Measurements from ENCODE around the gene OR2T10. TPM values are rescaled to one million over a fixed set of nuclear protein-coding genes. Genes with fewer than 3 reads are reported as not detected.
"Not testable (repeated sequence)": the region's sequence is repeated elsewhere in the genome, so short reads cannot be mapped to it uniquely, and the experiment has no call there.

Gene OR2T10
- total RNA-seq, 1 donor from 2014 or later: not detected

DNA sequence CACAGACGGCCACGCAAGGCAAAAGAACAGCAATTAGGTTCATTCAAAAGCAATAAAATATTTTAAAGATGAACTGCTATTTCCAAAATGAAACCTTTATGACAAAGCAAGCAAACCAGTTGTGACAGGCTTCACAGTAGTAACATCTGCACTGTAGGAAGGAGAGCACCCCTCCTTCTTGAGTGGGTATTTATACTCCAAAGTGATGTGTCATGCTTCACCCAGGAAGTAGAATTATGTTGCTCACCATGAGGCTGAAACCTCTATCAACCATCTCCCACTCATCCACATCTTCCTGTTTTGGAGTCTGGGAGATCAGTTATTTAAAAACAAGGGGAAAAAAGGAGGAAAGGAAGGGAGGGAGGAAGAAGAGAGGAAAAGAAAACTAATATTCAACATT lies 885 bp downstream of the OR2T10 start:
- DNase-seq (ENCODE audit: low spot score): no peak

- no peak for DNase-seq (ENCODE audit: low spot score)
These were observed 4.3 kb downstream of the OR2T10 start for GRCh38 chr1:248593226-248593625.

GRCh38 chr1:248592655-248593054 lies 4.8 kb downstream of the OR2T10 start:
- no peak for DNase-seq (ENCODE audit: low spot score)

- DNase-seq (ENCODE audit: low spot score): no peak
These were observed 7.4 kb downstream of the OR2T10 start for GRCh38 chr1:248590055-248590454.

- no peak for DNase-seq (ENCODE audit: low spot score)
These were observed 8.2 kb downstream of the OR2T10 start for GRCh38 chr1:248589334-248589733.

DNA sequence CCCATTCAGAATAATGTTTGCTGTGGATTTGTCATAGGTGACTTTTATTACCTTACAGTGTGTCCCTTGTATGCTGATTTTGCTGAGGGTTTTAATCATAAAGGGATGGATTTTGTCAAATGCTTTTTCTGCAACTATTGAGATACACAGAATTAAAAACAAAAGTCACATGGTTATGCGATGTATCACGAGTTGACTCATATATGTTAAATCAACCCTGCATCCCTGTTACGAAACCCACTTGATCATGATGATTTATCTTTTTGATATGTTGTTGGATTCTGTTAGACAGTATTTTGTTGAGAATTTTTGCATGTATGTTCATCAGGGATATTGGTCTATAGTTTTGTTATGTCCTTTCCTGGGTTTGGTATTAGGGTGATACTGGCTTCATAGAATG lies 12.2 kb downstream of the OR2T10 start:
- no peak for DNase-seq (ENCODE audit: low spot score)

GRCh38 chr1:248576260-248576980 lies 21.1 kb downstream of the OR2T10 start:
- no peak for DNase-seq (ENCODE audit: low spot score)

- not testable (repeated sequence) for DNase-seq (ENCODE audit: low spot score)
These were observed 22.8 kb downstream of the OR2T10 start, which contains the start of gene OR2T34 for GRCh38 chr1:248574657-248575056. Gene OR2T34 (minus strand): TSS chr1:248574757. CDS start chr1:248574757, 0 bp downstream.

DNA sequence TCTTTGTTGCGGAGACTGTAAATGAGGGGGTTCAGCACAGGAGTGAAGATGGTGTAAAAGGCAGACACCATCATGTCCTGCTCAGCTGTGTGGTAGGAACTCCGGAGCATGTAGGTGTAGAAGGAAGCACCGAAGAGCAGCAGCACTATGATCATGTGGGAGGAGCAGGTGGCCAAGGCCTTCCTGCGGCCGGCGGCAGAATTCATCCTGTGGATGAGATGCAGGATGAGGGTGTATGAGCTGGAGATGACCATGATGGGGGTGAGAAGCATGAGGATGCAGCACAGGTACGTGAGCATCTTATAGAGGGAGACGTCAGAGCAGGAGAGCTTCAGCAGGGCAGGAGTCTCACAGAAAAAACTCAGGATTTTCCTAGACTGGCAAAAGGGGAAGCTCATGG lies 23.6 kb downstream of the OR2T10 start:
- DNase-seq (ENCODE audit: low spot score): not testable (repeated sequence)

DNA sequence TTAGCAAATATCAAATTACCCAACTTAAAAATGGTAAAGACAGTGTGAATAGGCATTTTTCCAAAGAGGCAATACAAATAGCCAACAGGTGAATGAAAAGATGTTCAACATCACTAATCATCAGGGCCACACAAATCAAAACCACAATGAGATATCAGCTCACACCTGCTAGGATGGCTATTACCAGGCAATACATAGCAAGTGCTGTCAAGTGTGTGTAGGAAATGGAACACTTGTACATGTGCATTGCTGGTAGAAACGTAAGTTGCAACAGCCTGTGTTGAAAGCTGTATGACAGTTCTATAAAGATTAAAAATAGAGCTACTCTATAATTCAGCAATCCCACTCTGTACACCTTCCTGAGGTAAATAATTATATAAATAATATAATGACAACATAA lies 25.5 kb downstream of the OR2T10 start:
- not testable (repeated sequence) for DNase-seq (ENCODE audit: low spot score)

DNA sequence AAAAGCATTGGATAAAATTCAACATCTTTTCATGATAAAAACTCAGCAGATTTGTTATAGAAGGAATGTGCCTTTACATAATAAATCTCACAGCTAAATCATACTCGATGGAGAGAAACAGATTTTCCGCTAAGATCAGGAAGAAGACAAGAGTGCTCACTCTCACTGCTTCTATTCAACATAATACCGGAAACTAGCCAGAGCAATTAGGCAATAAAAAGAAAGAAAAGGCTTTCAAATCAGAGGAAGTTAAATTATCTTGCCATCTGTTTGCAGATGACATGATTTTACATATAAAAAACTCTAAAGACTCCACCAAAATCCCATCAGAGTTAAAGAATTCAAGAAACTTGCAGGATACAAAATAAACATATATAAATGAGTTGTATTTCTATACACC lies 26.7 kb downstream of the OR2T10 start:
- DNase-seq (ENCODE audit: low spot score): not testable (repeated sequence)

DNA sequence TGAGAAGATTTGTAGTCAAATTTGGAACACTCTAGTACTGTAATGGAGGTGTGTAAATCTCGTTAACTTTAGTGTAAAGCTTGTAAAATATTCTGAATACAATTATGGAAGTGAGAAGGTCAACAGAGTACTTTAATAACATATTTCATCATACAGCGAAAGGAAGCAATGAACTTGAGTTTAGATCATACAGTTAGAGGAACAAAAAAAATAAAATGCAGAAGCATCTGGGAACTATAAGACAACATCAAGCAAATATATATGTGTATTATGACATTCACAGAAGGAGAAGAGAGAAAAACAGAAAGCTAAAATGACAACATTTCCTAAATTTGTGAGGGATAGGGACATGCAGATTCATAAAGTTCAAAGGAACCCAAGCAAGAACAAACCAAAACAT lies 28.5 kb downstream of the OR2T10 start:
- not testable (repeated sequence) for DNase-seq (ENCODE audit: low spot score)

DNA sequence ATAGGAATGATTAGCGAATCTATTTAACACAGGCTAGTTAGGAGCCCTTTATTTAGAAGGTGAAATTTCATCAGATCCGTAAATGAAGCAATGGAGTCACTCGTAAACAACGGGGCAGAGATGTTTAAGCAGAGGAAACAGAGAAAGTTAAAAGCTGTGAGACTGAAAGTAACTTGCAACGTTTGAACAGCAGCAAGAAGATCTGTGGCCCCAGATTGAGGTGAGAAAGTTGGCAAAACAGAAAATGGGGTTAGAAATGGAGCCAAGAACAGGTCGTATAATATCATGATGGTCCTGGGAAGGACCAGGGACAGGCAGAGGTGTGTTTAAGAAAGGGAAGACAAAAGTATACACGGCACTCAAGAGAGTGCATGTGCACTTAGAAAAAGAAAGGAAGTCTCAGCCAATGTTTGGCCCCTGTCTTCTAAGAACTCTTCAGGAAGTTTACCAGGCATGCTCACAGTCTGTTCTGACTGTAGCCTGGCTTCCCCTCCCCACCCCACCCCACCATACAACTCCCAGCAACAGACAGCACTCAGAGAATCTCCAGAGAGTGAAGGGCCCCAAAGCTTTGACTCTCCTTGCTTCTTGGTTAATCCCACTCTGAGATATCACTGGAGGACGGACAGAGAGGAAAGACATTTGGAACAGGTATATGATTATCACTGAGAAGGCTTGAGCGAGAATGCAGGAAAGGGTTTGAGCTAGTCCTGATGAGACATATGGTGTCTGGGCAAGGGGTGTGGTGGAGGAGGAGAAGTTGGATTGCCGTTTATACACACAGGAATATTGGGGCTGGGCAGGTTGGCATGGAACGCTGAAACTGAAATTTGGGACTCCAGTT lies 31.7 kb downstream of the OR2T10 start:
- DNase-seq (ENCODE audit: low spot score): not testable (repeated sequence)

GRCh38 chr1:248562672-248563071 lies 34.8 kb downstream of the OR2T10 start, which contains the start of gene OR2T29:
Gene OR2T29 (minus strand): TSS chr1:248562772. CDS start chr1:248559491, 3,281 bp downstream.
- DNase-seq (ENCODE audit: low spot score): not testable (repeated sequence)

GRCh38 chr1:248551027-248551426 lies 46.5 kb downstream of the OR2T10 start:
- not testable (repeated sequence) for DNase-seq (ENCODE audit: low spot score)

DNA sequence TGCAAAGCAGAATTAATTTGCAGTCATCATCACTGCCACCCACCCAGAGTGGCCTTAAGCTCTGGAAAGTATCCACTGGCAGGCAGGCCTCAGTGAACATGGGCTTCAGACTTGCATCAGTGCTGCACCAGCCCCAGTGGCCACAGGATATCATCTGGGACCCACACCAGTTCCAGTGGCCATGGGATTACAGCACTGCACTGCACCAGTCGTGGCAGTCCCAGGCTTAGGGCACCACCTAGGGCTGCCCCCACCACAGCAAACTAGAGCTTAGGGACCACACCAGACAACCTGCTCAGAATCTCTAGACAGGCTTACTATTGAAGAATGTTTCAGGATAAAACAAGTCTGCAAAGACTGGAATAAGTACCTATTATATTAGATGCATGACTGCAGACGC lies 50.1 kb downstream of the OR2T10 start:
- not testable (repeated sequence) for DNase-seq (ENCODE audit: low spot score)

Other genes starting within 250 kb of the OR2T10 start
- gene OR14C36, start 248.9 kb downstream of the OR2T10 start, total RNA-seq: not detected
- not detected for gene OR2T4, start 236.0 kb downstream of the OR2T10 start, total RNA-seq
- gene OR2T6, start 222.0 kb downstream of the OR2T10 start, total RNA-seq: not detected
- gene OR2T1, start 194.7 kb downstream of the OR2T10 start, total RNA-seq: not detected
- not detected for gene OR2T2, start 152.1 kb downstream of the OR2T10 start, total RNA-seq
- not detected for gene OR2T3, start 124.3 kb downstream of the OR2T10 start, total RNA-seq
- not detected for gene OR2T5, start 109.1 kb downstream of the OR2T10 start, total RNA-seq
- gene OR2G6, start 89.6 kb downstream of the OR2T10 start, total RNA-seq: not detected
- not detected for gene OR2T29, start 34.9 kb downstream of the OR2T10 start, total RNA-seq
- gene OR2T34, start 22.9 kb downstream of the OR2T10 start, total RNA-seq: not detected
- gene OR2T11, start 37.4 kb upstream of the OR2T10 start, total RNA-seq: not detected
- not detected for gene OR2T35, start 47.6 kb upstream of the OR2T10 start, total RNA-seq
- not detected for gene OR2T27, start 57.8 kb upstream of the OR2T10 start, total RNA-seq
- not detected for gene OR14I1, start 105.1 kb upstream of the OR2T10 start, total RNA-seq
- gene LYPD8, start 158.1 kb upstream of the OR2T10 start, total RNA-seq: not detected
- 40.0 TPM for gene SH3BP5L, start 228.2 kb upstream of the OR2T10 start, total RNA-seq
- gene ZNF672, start 240.5 kb upstream of the OR2T10 start, total RNA-seq: 41.6 TPM

Measured in mucosa of gallbladder (tissue), 1 donor.